Liver (tissue), 9 donors: ENCODE measurements around the gene RETREG1. TPM values are rescaled to one million over a fixed set of nuclear protein-coding genes. Genes with fewer than 3 reads are reported as not detected.
"Not testable (repeated sequence)": the region's sequence is repeated elsewhere in the genome, so short reads cannot be mapped to it uniquely, and the experiment has no call there.

Experiments
- DNase-seq: peaks from one replicate; pipeline ENCODE4 v3.0.0-alpha.2; 2017; ENCODE audit warnings: low spot score
- H3K27ac ChIP-seq, 2 donors: one replicate each; pipeline ENCODE4 v1.7.0; 2013; ENCODE audit warnings: inconsistent platforms in 2 of 2, low read length in 2 of 2, control low read depth in 1 of 2, low read depth in 1 of 2, mild to moderate bottlenecking in 1 of 2
- H3K27me3 ChIP-seq, 4 donors: one replicate each; pipeline versions ENCODE4 v1.6.1 to v1.7.0; 2013; ENCODE audit warnings: low read length in 3 of 4, inconsistent platforms in 1 of 4, mild to moderate bottlenecking in 1 of 4, moderate library complexity in 1 of 4; ENCODE audit not compliant: control insufficient read depth in 4 of 4, insufficient read depth in 4 of 4
- H3K36me3 ChIP-seq, 4 donors: one replicate each; pipeline versions ENCODE4 v1.6.1 to v1.7.0; 2013; ENCODE audit warnings: low read length in 3 of 4, mild to moderate bottlenecking in 3 of 4, low read depth in 1 of 4, moderate library complexity in 1 of 4; ENCODE audit not compliant: control insufficient read depth in 4 of 4, insufficient read depth in 3 of 4
- H3K4me1 ChIP-seq, 4 donors: one replicate each; pipeline versions ENCODE4 v1.6.1 to v1.7.0; 2013; ENCODE audit warnings: low read length in 3 of 4, mild to moderate bottlenecking in 3 of 4, moderate library complexity in 1 of 4; ENCODE audit not compliant: control insufficient read depth in 4 of 4, insufficient read depth in 4 of 4
- H3K4me3 ChIP-seq, 3 donors: one replicate each; pipeline versions ENCODE4 v1.6.1 to v1.7.0; 2013; ENCODE audit warnings: low read length in 3 of 3, control low read depth in 1 of 3, low read depth in 1 of 3, mild to moderate bottlenecking in 1 of 3
- H3K9ac ChIP-seq, 2 donors: one replicate each; pipeline ENCODE4 v1.7.0; 2013; ENCODE audit warnings: low read length in 2 of 2, mild to moderate bottlenecking in 2 of 2, moderate library complexity in 2 of 2, control low read depth in 1 of 2, low read depth in 1 of 2
- H3K9me3 ChIP-seq, 4 donors: one replicate each; pipeline versions ENCODE4 v1.6.1 to v1.7.0; 2013; ENCODE audit warnings: low read length in 3 of 4; ENCODE audit not compliant: control insufficient read depth in 4 of 4
- CTCF ChIP-seq: fragments of 150-350 bp; IDR thresholded peaks from 2 replicates; pipeline ENCODE4 v1.5.1; 2017; ENCODE audit warnings: improper control_type of control experiment, low read depth, low read length; ENCODE audit not compliant: missing input control
- FOXA1 ChIP-seq: IDR thresholded peaks from 2 replicates; pipeline ENCODE4 v1.6.1; 2016; ENCODE audit warnings: antibody characterized with exemption
- FOXA2 ChIP-seq: IDR thresholded peaks from 2 replicates; pipeline ENCODE4 v1.6.1; 2016; ENCODE audit warnings: antibody characterized with exemption
- GABPA ChIP-seq, 2 donors: IDR thresholded peaks in 1 of 2; conservative IDR thresholded peaks in 1 of 2; 2 replicates each; pipeline ENCODE4 v1.6.1; 2016; ENCODE audit warnings: antibody characterized with exemption in 2 of 2, mild to moderate bottlenecking in 1 of 2, moderate library complexity in 1 of 2
- HNF4A ChIP-seq, 2 donors: conservative IDR thresholded peaks; 2 replicates each; pipeline ENCODE4 v1.6.1; 2016; ENCODE audit warnings: antibody characterized with exemption in 2 of 2, mild to moderate bottlenecking in 2 of 2
- HNF4G ChIP-seq: IDR thresholded peaks from 2 replicates; pipeline ENCODE4 v1.6.1; 2016; ENCODE audit warnings: antibody characterized with exemption
- MAX ChIP-seq: IDR thresholded peaks from 2 replicates; pipeline ENCODE4 v1.6.1; 2016; ENCODE audit warnings: antibody characterized with exemption
- NR2F2 ChIP-seq: IDR thresholded peaks from 2 replicates; pipeline ENCODE4 v1.6.1; 2016; ENCODE audit warnings: antibody characterized with exemption
- RAD21 ChIP-seq, 2 donors: IDR thresholded peaks; 2 replicates each; pipeline ENCODE4 v1.6.1; 2016; ENCODE audit warnings: antibody characterized with exemption in 2 of 2, mild to moderate bottlenecking in 2 of 2
- RXRA ChIP-seq, 2 donors: IDR thresholded peaks; 2 replicates each; pipeline ENCODE4 v1.6.1; 2017 to 2018; ENCODE audit warnings: antibody characterized with exemption in 2 of 2, mild to moderate bottlenecking in 1 of 2
- SP1 ChIP-seq: IDR thresholded peaks from 2 replicates; pipeline ENCODE4 v1.6.1; 2018; ENCODE audit warnings: antibody characterized with exemption, mild to moderate bottlenecking
- TAF1 ChIP-seq: conservative IDR thresholded peaks from 2 replicates; pipeline ENCODE4 v1.6.1; 2016; ENCODE audit warnings: antibody characterized with exemption, mild to moderate bottlenecking
- YY1 ChIP-seq: IDR thresholded peaks from 2 replicates; pipeline ENCODE4 v1.6.1; 2016; ENCODE audit warnings: antibody characterized with exemption, mild to moderate bottlenecking
- ZBTB33 ChIP-seq: IDR thresholded peaks from 2 replicates; pipeline ENCODE4 v1.6.1; 2016; ENCODE audit warnings: antibody characterized with exemption
- WGBS: extraction: QIAGEN DNeasy Blood & Tissue Kit; methylation state at CpG from one replicate; pipeline ENCODE4 v1.1.7; 2013; 5-methylcytosine and 5-hydroxymethylcytosine counted together
- polyA plus RNA-seq, 2 donors: library from polyadenylated mRNA; stranded (reverse) in 1 of 2; unstranded in 1 of 2; fragments of 200-250 nt in 1 of 2; fragments of >200 nt in 1 of 2; fragmentation: Nextera tagmentation in 1 of 2; extraction: Ambion mirVana in 1 of 2; gene quantifications; one replicate each; pipeline versions ENCODE4 v1.2.1 to v1.2.3, GENCODE V29; 2013 to 2015
- total RNA-seq, 2 donors: library from RNA; depleted of rRNA; stranded (reverse); fragments of >200 nt; gene quantifications; one replicate each; pipeline ENCODE4 v1.2.3, GENCODE V29; 2014
- donor health status: healthy.
- donor health status: healthy.
- donor health status: healthy.
- donor health status: healthy.
- donor health status: healthy.

RETREG1 gene
- total and polyA plus RNA-seq, 4 donors, result 0.70 to 28.1 (median 4.2) TPM

GRCh38 chr5:16542236-16542635, 74.6 kb downstream of the RETREG1 start:
- H3K27me3 ChIP-seq, result no peaks in the 10 kb centered on the region
- no peak for TF ChIP-seq ZBTB33
- TF ChIP-seq HNF4A (conservative IDR thresholded peaks at IDR 0.05), result no peak
- TF ChIP-seq YY1, result no peak
- TF ChIP-seq CTCF, result no peak
- no peak for TF ChIP-seq FOXA1
- TF ChIP-seq FOXA2, result no peak
- TF ChIP-seq TAF1, result no peak
- no peak for TF ChIP-seq GABPA (IDR thresholded peaks at IDR 0.05 in 1 of 2, conservative IDR thresholded peaks at IDR 0.05 in 1 of 2)

GRCh38 chr5:16541592-16541991, 75.2 kb downstream of the RETREG1 start:
- not testable (repeated sequence) for H3K27me3 ChIP-seq, H3K9me3 ChIP-seq, H3K4me3 ChIP-seq, DNase-seq, H3K27ac ChIP-seq, H3K9ac ChIP-seq, H3K36me3 ChIP-seq
- H3K4me1 ChIP-seq, result peaks cover 0 to 16% (median 8%) of the 10 kb centered on the region in 4 donors

More at GRCh38 chr5:16542236-16542635, 74.6 kb downstream of the RETREG1 start:
- H3K27ac ChIP-seq, result no peak overlapping the region
- H3K4me1 ChIP-seq, result peaks cover 0 to 16% (median 8%) of the 10 kb centered on the region in 4 donors
- H3K36me3 ChIP-seq, result no peaks in the 10 kb centered on the region
- WGBS, result 68% methylated on average over 6 of the region's 6 CpGs
- H3K9ac ChIP-seq, result no peak overlapping the region
- no peaks in the 10 kb centered on the region for H3K9me3 ChIP-seq
- DNase-seq, result no peak
- no peak overlapping the region for H3K4me3 ChIP-seq

GRCh38 chr5:16540421-16540820, 76.4 kb downstream of the RETREG1 start:
- Histone ChIP-seq H3K9ac (no peak overlapping the region), H3K4me3 (no peak overlapping the region), H3K27ac (peak overlapping the region; percentile 93 to 94), H3K9me3 (no peaks in the 10 kb centered on the region), H3K27me3 (no peaks in the 10 kb centered on the region), H3K36me3 (no peaks in the 10 kb centered on the region), H3K4me1 (peaks cover 0 to 16% (median 8%) of the 10 kb centered on the region in 4 donors)
- DNase-seq, result no peak
- no peak for TF ChIP-seq SP1
- TF ChIP-seq HNF4A (conservative IDR thresholded peaks at IDR 0.05), result no peak
- no peak for TF ChIP-seq RAD21 (IDR thresholded peaks at IDR 0.05)
- TF ChIP-seq MAX, result no peak
- no peak for TF ChIP-seq HNF4G
- no peak for TF ChIP-seq CTCF
- no peak for TF ChIP-seq NR2F2
- TF ChIP-seq RXRA (IDR thresholded peaks at IDR 0.05), result no peak
- WGBS, result 84% methylated on average over 3 of the region's 3 CpGs
